H9 (cell line): ENCODE results near the gene EFL1. TPM values are rescaled to one million over a fixed set of nuclear protein-coding genes. Genes with fewer than 3 reads are reported as not detected.
"Not testable (repeated sequence)": the region's sequence is repeated elsewhere in the genome, so short reads cannot be mapped to it uniquely, and the experiment has no call there.

Experiments used
- DNase-seq: peaks from one replicate; pipeline ENCODE4 v3.0.0-alpha.2; 2017
- H2AFZ ChIP-seq: one replicate; pipeline ENCODE4 v1.6.1; 2013; ENCODE audit warnings: mild to moderate bottlenecking, low read length, control low read depth, moderate library complexity
- H2AK5ac ChIP-seq: 2 replicates; pipeline ENCODE4 v1.6.1; 2013; ENCODE audit warnings: low read length, control low read depth, mixed read lengths; ENCODE audit not compliant: insufficient read length
- H2BK120ac ChIP-seq: one replicate; pipeline ENCODE4 v1.6.1; 2013; ENCODE audit warnings: low read depth, mild to moderate bottlenecking, low read length, control low read depth, inconsistent platforms; ENCODE audit not compliant: poor library complexity, severe bottlenecking
- H2BK12ac ChIP-seq: 2 replicates; pipeline ENCODE4 v1.6.1; 2013; ENCODE audit warnings: low read length, control low read depth, mixed read lengths, low read depth; ENCODE audit not compliant: insufficient read length
- H2BK15ac ChIP-seq: 2 replicates; pipeline ENCODE4 v1.6.1; 2013; ENCODE audit warnings: low read depth, low read length, control low read depth
- H2BK20ac ChIP-seq: one replicate; pipeline ENCODE4 v1.6.1; 2013; ENCODE audit warnings: low read depth, mild to moderate bottlenecking, low read length, control low read depth, inconsistent platforms; ENCODE audit not compliant: poor library complexity, severe bottlenecking
- H2BK5ac ChIP-seq: 2 replicates; pipeline ENCODE4 v1.6.1; 2013; ENCODE audit warnings: low read length, control low read depth, mixed read lengths; ENCODE audit not compliant: insufficient read length
- H3K14ac ChIP-seq: 2 replicates; pipeline ENCODE4 v1.6.1; 2013; ENCODE audit warnings: low read length, control low read depth; ENCODE audit not compliant: insufficient read depth
- H3K18ac ChIP-seq: 2 replicates; pipeline ENCODE4 v1.6.1; 2013; ENCODE audit warnings: low read depth, mild to moderate bottlenecking, mixed read lengths, low read length, control low read depth; ENCODE audit not compliant: insufficient read length
- H3K23ac ChIP-seq: 2 replicates; pipeline ENCODE4 v1.6.1; 2013; ENCODE audit warnings: low read length, control low read depth, mixed read lengths, low read depth; ENCODE audit not compliant: insufficient read length
- H3K23me2 ChIP-seq: 2 replicates; pipeline ENCODE4 v1.6.1; 2013; ENCODE audit warnings: low read depth, mild to moderate bottlenecking, mixed read lengths, low read length, control low read depth; ENCODE audit not compliant: insufficient read length, poor library complexity, severe bottlenecking
- H3K27ac ChIP-seq: 2 replicates; pipeline ENCODE4 v1.5.1; 2013; ENCODE audit warnings: low read length, control low read depth, mixed read lengths, low read depth; ENCODE audit not compliant: insufficient read length
- H3K27me3 ChIP-seq: 2 replicates; pipeline ENCODE4 v1.6.1; 2013; ENCODE audit warnings: low read length, control low read depth, inconsistent platforms; ENCODE audit not compliant: insufficient read depth
- H3K4ac ChIP-seq: 2 replicates; pipeline ENCODE4 v1.6.1; 2013; ENCODE audit warnings: low read depth, mild to moderate bottlenecking, control low read depth, inconsistent platforms, low read length, moderate library complexity
- H3K4me1 ChIP-seq: 2 replicates; pipeline ENCODE4 v1.6.1; 2013; ENCODE audit warnings: low read length, control low read depth, inconsistent platforms; ENCODE audit not compliant: insufficient read depth
- H3K4me2 ChIP-seq: 2 replicates; pipeline ENCODE4 v1.6.1; 2013; ENCODE audit warnings: low read length, control low read depth, mixed read lengths; ENCODE audit not compliant: insufficient read length, insufficient read depth
- H3K56ac ChIP-seq: 2 replicates; pipeline ENCODE4 v1.6.1; 2013; ENCODE audit warnings: low read depth, mild to moderate bottlenecking, mixed read lengths, low read length, control low read depth; ENCODE audit not compliant: insufficient read length
- H3K79me1 ChIP-seq: 2 replicates; pipeline ENCODE4 v1.6.1; 2013; ENCODE audit warnings: low read depth, mild to moderate bottlenecking, moderate library complexity, low read length, control low read depth, inconsistent platforms; ENCODE audit not compliant: insufficient read depth, poor library complexity, severe bottlenecking
- H3K79me2 ChIP-seq: 2 replicates; pipeline ENCODE4 v1.6.1; 2013; ENCODE audit warnings: low read length, control low read depth, inconsistent platforms; ENCODE audit not compliant: insufficient read depth
- H3K9ac ChIP-seq: 2 replicates; pipeline ENCODE4 v1.6.1; 2013; ENCODE audit warnings: low read length, control low read depth, mixed read lengths; ENCODE audit not compliant: insufficient read length; ENCODE audit errors: extremely low read depth
- H3K9me3 ChIP-seq: one replicate; pipeline ENCODE4 v1.6.1; 2013; ENCODE audit warnings: low read depth, low read length, inconsistent platforms; ENCODE audit not compliant: control insufficient read depth
- H3T11ph ChIP-seq: one replicate; pipeline ENCODE4 v1.6.1; 2013; ENCODE audit warnings: mild to moderate bottlenecking, low read length, control low read depth, inconsistent platforms
- H4K20me1 ChIP-seq: one replicate; pipeline ENCODE4 v1.6.1; 2013; ENCODE audit not compliant: control insufficient read depth, insufficient read length, insufficient read depth
- H4K5ac ChIP-seq: 2 replicates; pipeline ENCODE4 v1.6.1; 2013; ENCODE audit warnings: low read depth, mild to moderate bottlenecking, mixed read lengths, low read length, control low read depth; ENCODE audit not compliant: insufficient read length
- H4K8ac ChIP-seq: replicated peaks from 2 replicates; pipeline ENCODE4 v1.6.1; 2013; ENCODE audit warnings: low read length, control low read depth, mixed read lengths, low read depth; ENCODE audit not compliant: insufficient read length
- H4K91ac ChIP-seq: 2 replicates; pipeline ENCODE4 v1.6.1; 2013; ENCODE audit warnings: low read depth, mild to moderate bottlenecking, moderate library complexity, mixed read lengths, low read length, control low read depth; ENCODE audit not compliant: insufficient read length
- H3K27ac Mint-ChIP-seq, 3 experiments: 2 replicates in 2 of 3; 3 replicates in 1 of 3; pipeline ENCODE4 v1.8.0; 2020 to 2021; ENCODE audit warnings: mixed read lengths in 3 of 3, mild to moderate bottlenecking in 1 of 3, moderate library complexity in 1 of 3
- H3K27me3 Mint-ChIP-seq: 2 replicates; pipeline ENCODE4 v1.8.0; 2021; ENCODE audit warnings: low read depth, mild to moderate bottlenecking, moderate library complexity, mixed read lengths
- H3K36me3 Mint-ChIP-seq, 3 experiments: 2 replicates in 2 of 3; 3 replicates in 1 of 3; pipeline ENCODE4 v1.8.0; 2020 to 2021; ENCODE audit warnings: low read depth in 3 of 3, mixed read lengths in 3 of 3; ENCODE audit not compliant: insufficient read depth in 1 of 3
- H3K4me1 Mint-ChIP-seq, 2 experiments: 2 replicates each; pipeline ENCODE4 v1.8.0; 2020; ENCODE audit warnings: mixed read lengths in 2 of 2
- H3K4me3 Mint-ChIP-seq, 2 experiments: 2 replicates in 1 of 2; 3 replicates in 1 of 2; pipeline ENCODE4 v1.8.0; 2020 to 2021; ENCODE audit warnings: mild to moderate bottlenecking in 2 of 2, mixed read lengths in 2 of 2, moderate library complexity in 1 of 2
- H3K9me3 Mint-ChIP-seq, 2 experiments: 2 replicates in 1 of 2; 3 replicates in 1 of 2; pipeline ENCODE4 v1.8.0; 2020; ENCODE audit warnings: mild to moderate bottlenecking in 2 of 2, mixed read lengths in 2 of 2, moderate library complexity in 1 of 2
- CTCF ChIP-seq: fragments of 200-600 bp; sonication (generic); conservative IDR thresholded peaks from 3 replicates; pipeline ENCODE4 v1.8.0; 2021; ENCODE audit warnings: antibody characterized with exemption, mild to moderate bottlenecking
- WGBS: extraction: QIAGEN DNeasy Blood & Tissue Kit; methylation state at CpG from one replicate; pipeline ENCODE4 v1.1.7; 2013; ENCODE audit warnings: missing lambda C conversion rate, low lambda C conversion rate, mixed read lengths; ENCODE audit not compliant: insufficient read length; ENCODE audit errors: extremely low coverage; 5-methylcytosine and 5-hydroxymethylcytosine counted together
- total RNA-seq: library from RNA; stranded (reverse); gene quantifications from 2 replicates; pipeline ENCODE4 v1.2.1, GENCODE V29; 2021

Gene EFL1
- total RNA-seq, 1 experiment from 2014 or later: 29.4 TPM

GRCh38 chr15:82239685-82240391, 22.7 kb downstream of the EFL1 start:
- no peaks in the 10 kb centered on the region for H3K4me1 ChIP-seq
- H2BK5ac ChIP-seq: no peak overlapping the region
- no peak overlapping the region for H3K14ac ChIP-seq
- H3K23ac ChIP-seq: no peak overlapping the region
- Mint-ChIP-seq H3K27ac (no peak overlapping the region; a peak in 1 of 7 replicates), H3K27me3 (no peaks in the 10 kb centered on the region), H3K4me3 (no peak overlapping the region), H3K9me3 (no peaks in the 10 kb centered on the region), H3K4me1 (no peaks in the 10 kb centered on the region), H3K36me3 (peaks cover 3 to 43% (median 19%) of the 10 kb centered on the region in 3 experiments; a peak in 5 of 7 replicates)
- TF ChIP-seq CTCF: no peak
- H3T11ph ChIP-seq: no peak overlapping the region
- H4K8ac ChIP-seq: no peak overlapping the region
- no peak overlapping the region for H3K27ac ChIP-seq
- H2BK20ac ChIP-seq: no peak overlapping the region
- H3K4ac ChIP-seq: no peak overlapping the region
- H3K9ac ChIP-seq: no peak overlapping the region
- H3K4me2 ChIP-seq: no peak overlapping the region
- H3K23me2 ChIP-seq: no peaks in the 10 kb centered on the region
- H2BK12ac ChIP-seq: no peak overlapping the region
- DNase-seq: no peak
- H3K79me2 ChIP-seq: no peaks in the 10 kb centered on the region
- no peak overlapping the region for H3K56ac ChIP-seq
- H2BK15ac ChIP-seq: no peak overlapping the region
- H3K79me1 ChIP-seq: no peaks in the 10 kb centered on the region
- no peak overlapping the region for H2AK5ac ChIP-seq
- H2BK120ac ChIP-seq: no peak overlapping the region
- no peaks in the 10 kb centered on the region for H3K9me3 ChIP-seq
- no peak overlapping the region for H4K5ac ChIP-seq
- H4K91ac ChIP-seq: no peak overlapping the region
- H2AFZ ChIP-seq: no peak overlapping the region
- no peaks in the 10 kb centered on the region for H4K20me1 ChIP-seq
- H3K27me3 ChIP-seq: no peaks in the 10 kb centered on the region
- no CpG with 5 or more reads among the region's 5 CpGs for WGBS
- H3K18ac ChIP-seq: no peak overlapping the region

- H3K27me3 Mint-ChIP-seq: not testable (repeated sequence)
These were observed 24.5 kb downstream of the EFL1 start for GRCh38 chr15:82237944-82238534.

More at GRCh38 chr15:82237944-82238534, 24.5 kb downstream of the EFL1 start:
- not testable (repeated sequence) for H3K18ac ChIP-seq, H3K79me2 ChIP-seq, H3K4ac ChIP-seq, H4K91ac ChIP-seq, H2BK5ac ChIP-seq, H3K14ac ChIP-seq, H3K4me1 ChIP-seq, H3K9me3 ChIP-seq, H3K9me3 Mint-ChIP-seq, H4K8ac ChIP-seq, H3K56ac ChIP-seq, H3T11ph ChIP-seq, H3K27ac Mint-ChIP-seq, H3K4me1 Mint-ChIP-seq, H2BK20ac ChIP-seq, H3K4me2 ChIP-seq, H3K9ac ChIP-seq, H3K79me1 ChIP-seq, H2BK12ac ChIP-seq, H3K23me2 ChIP-seq, H3K4me3 Mint-ChIP-seq, H2BK15ac ChIP-seq, H4K20me1 ChIP-seq, H2AFZ ChIP-seq, H4K5ac ChIP-seq, H2BK120ac ChIP-seq, H3K23ac ChIP-seq, H3K27me3 ChIP-seq, DNase-seq, H2AK5ac ChIP-seq, H3K27ac ChIP-seq
- WGBS: no CpG with 5 or more reads among the region's 3 CpGs
- H3K36me3 Mint-ChIP-seq: peaks cover 3 to 43% (median 19%) of the 10 kb centered on the region in 3 experiments; a peak in 5 of 7 replicates
